WTC11 (cell line): ENCODE measurements around the gene RUNX1.

Experiments
- CREB1 ChIP-seq: sonication (generic); formaldehyde crosslinking; IDR thresholded peaks from 2 replicates; pipeline ENCODE4 v1.8.0; 2023; ENCODE audit warnings: mild to moderate bottlenecking, missing genetic modification reagents
- GABPB1 ChIP-seq: sonication (generic); formaldehyde crosslinking; IDR thresholded peaks from 2 replicates; pipeline ENCODE4 v1.8.1; 2023; ENCODE audit warnings: mild to moderate bottlenecking, missing genetic modification reagents
- IRF2 ChIP-seq: sonication (generic); formaldehyde crosslinking; IDR thresholded peaks from 2 replicates; pipeline ENCODE4 v1.8.0; 2022; ENCODE audit warnings: low read depth, missing genetic modification reagents, borderline replicate concordance
- NFATC4 ChIP-seq: fragments of 250-450 bp; sonication (Bioruptor Pico); IDR thresholded peaks from 2 replicates; pipeline ENCODE4 v1.9.0; 2021; ENCODE audit warnings: mild to moderate bottlenecking
- SP1 ChIP-seq: sonication (generic); formaldehyde crosslinking; conservative IDR thresholded peaks from 2 replicates; pipeline ENCODE4 v1.8.1; 2022; ENCODE audit warnings: missing genetic modification reagents
- TEAD1 ChIP-seq: sonication (generic); formaldehyde crosslinking; IDR thresholded peaks from 2 replicates; pipeline ENCODE4 v1.8.0; 2022; ENCODE audit warnings: mild to moderate bottlenecking, missing genetic modification reagents
- ZBTB21 ChIP-seq: sonication (generic); formaldehyde crosslinking; IDR thresholded peaks from 2 replicates; pipeline ENCODE4 v1.8.1; 2023; ENCODE audit warnings: mild to moderate bottlenecking, missing genetic modification reagents, borderline replicate concordance
- ZNF416 ChIP-seq: fragments of 250-450 bp; sonication (Bioruptor Pico); IDR thresholded peaks from 2 replicates; pipeline ENCODE4 v1.9.0; 2021; ENCODE audit warnings: mild to moderate bottlenecking, inconsistent platforms
- TF ChIP-seq, protein P1 (sequence below): fragments of 200-600 bp; IDR thresholded peaks from 2 replicates; pipeline ENCODE4 v1.8.0; 2022; ENCODE audit warnings: antibody characterized with exemption
- TF ChIP-seq, protein P2 (sequence below): sonication (generic); formaldehyde crosslinking; IDR thresholded peaks from 2 replicates; pipeline ENCODE4 v1.8.1; 2023; ENCODE audit warnings: mild to moderate bottlenecking, missing genetic modification reagents, borderline replicate concordance
- TF ChIP-seq, protein P3 (sequence below): fragments of 250-450 bp; sonication (Bioruptor Pico); IDR thresholded peaks from 2 replicates; pipeline ENCODE4 v1.9.0; 2021; ENCODE audit warnings: moderate library complexity, mild to moderate bottlenecking, inconsistent platforms, borderline replicate concordance
- TF ChIP-seq, protein P4 (sequence below): sonication (generic); formaldehyde crosslinking; IDR thresholded peaks from 2 replicates; pipeline ENCODE4 v1.8.0; 2022; ENCODE audit warnings: mild to moderate bottlenecking, missing genetic modification reagents

- TF ChIP-seq SP1 (CRISPR knock-in tag) (no peak), IRF2 (CRISPR knock-in tag) (no peak), ZNF416 (CRISPR knock-in tag) (no peak), TEAD1 (CRISPR knock-in tag) (no peak), CREB1 (CRISPR knock-in tag) (no peak), GABPB1 (no peak), ZBTB21 (CRISPR knock-in tag) (no peak), NFATC4 (no peak)
- TF ChIP-seq, protein P1, sequence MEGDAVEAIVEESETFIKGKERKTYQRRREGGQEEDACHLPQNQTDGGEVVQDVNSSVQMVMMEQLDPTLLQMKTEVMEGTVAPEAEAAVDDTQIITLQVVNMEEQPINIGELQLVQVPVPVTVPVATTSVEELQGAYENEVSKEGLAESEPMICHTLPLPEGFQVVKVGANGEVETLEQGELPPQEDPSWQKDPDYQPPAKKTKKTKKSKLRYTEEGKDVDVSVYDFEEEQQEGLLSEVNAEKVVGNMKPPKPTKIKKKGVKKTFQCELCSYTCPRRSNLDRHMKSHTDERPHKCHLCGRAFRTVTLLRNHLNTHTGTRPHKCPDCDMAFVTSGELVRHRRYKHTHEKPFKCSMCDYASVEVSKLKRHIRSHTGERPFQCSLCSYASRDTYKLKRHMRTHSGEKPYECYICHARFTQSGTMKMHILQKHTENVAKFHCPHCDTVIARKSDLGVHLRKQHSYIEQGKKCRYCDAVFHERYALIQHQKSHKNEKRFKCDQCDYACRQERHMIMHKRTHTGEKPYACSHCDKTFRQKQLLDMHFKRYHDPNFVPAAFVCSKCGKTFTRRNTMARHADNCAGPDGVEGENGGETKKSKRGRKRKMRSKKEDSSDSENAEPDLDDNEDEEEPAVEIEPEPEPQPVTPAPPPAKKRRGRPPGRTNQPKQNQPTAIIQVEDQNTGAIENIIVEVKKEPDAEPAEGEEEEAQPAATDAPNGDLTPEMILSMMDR, result no peak
- TF ChIP-seq, protein P2, sequence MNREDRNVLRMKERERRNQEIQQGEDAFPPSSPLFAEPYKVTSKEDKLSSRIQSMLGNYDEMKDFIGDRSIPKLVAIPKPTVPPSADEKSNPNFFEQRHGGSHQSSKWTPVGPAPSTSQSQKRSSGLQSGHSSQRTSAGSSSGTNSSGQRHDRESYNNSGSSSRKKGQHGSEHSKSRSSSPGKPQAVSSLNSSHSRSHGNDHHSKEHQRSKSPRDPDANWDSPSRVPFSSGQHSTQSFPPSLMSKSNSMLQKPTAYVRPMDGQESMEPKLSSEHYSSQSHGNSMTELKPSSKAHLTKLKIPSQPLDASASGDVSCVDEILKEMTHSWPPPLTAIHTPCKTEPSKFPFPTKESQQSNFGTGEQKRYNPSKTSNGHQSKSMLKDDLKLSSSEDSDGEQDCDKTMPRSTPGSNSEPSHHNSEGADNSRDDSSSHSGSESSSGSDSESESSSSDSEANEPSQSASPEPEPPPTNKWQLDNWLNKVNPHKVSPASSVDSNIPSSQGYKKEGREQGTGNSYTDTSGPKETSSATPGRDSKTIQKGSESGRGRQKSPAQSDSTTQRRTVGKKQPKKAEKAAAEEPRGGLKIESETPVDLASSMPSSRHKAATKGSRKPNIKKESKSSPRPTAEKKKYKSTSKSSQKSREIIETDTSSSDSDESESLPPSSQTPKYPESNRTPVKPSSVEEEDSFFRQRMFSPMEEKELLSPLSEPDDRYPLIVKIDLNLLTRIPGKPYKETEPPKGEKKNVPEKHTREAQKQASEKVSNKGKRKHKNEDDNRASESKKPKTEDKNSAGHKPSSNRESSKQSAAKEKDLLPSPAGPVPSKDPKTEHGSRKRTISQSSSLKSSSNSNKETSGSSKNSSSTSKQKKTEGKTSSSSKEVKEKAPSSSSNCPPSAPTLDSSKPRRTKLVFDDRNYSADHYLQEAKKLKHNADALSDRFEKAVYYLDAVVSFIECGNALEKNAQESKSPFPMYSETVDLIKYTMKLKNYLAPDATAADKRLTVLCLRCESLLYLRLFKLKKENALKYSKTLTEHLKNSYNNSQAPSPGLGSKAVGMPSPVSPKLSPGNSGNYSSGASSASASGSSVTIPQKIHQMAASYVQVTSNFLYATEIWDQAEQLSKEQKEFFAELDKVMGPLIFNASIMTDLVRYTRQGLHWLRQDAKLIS (CRISPR knock-in tag), result no peak
- TF ChIP-seq, protein P3, sequence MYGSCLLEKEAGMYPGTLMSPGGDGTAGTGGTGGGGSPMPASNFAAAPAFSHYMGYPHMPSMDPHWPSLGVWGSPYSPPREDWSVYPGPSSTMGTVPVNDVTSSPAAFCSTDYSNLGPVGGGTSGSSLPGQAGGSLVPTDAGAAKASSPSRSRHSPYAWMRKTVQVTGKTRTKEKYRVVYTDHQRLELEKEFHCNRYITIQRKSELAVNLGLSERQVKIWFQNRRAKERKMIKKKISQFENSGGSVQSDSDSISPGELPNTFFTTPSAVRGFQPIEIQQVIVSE (CRISPR knock-in tag), result no peak
- TF ChIP-seq, protein P4, sequence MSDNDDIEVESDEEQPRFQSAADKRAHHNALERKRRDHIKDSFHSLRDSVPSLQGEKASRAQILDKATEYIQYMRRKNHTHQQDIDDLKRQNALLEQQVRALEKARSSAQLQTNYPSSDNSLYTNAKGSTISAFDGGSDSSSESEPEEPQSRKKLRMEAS (CRISPR knock-in tag), result no peak
Measured at GRCh38 chr21:34845521-34846451, 203.3 kb downstream of the RUNX1 start.
